Neural progenitor cell (in vitro differentiated cells): Measurements from ENCODE around the gene CAGE1. TPM values are rescaled to one million over a fixed set of nuclear protein-coding genes. Genes with fewer than 3 reads are reported as not detected.

Experiments used
- DNase-seq: peaks from one replicate; pipeline ENCODE4 v3.0.0-alpha.2; 2016; ENCODE audit warnings: low spot score
- H2AFZ ChIP-seq: fragments of 200-600 bp; sonication (generic); replicated peaks from 2 replicates; pipeline ENCODE4 v1.6.1; 2016; ENCODE audit warnings: antibody characterized with exemption
- H3F3A ChIP-seq: fragments of 200-600 bp; sonication (generic); 2 replicates; pipeline ENCODE4 v1.6.1; 2016; ENCODE audit warnings: antibody characterized with exemption, low read depth
- H3K27ac ChIP-seq: fragments of 200-600 bp; sonication (generic); 2 replicates; pipeline ENCODE4 v1.5.1; 2016; ENCODE audit warnings: mild to moderate bottlenecking
- H3K27me3 ChIP-seq: fragments of 200-600 bp; sonication (generic); 2 replicates; pipeline ENCODE4 v1.6.1; 2016; ENCODE audit warnings: mild to moderate bottlenecking, moderate library complexity
- H3K36me3 ChIP-seq: fragments of 200-600 bp; sonication (generic); 2 replicates; pipeline ENCODE4 v1.5.1; 2016
- H3K4me1 ChIP-seq: fragments of 200-600 bp; sonication (generic); 2 replicates; pipeline ENCODE4 v1.6.1; 2016; ENCODE audit warnings: mixed run types
- H3K4me2 ChIP-seq: fragments of 200-600 bp; sonication (generic); 2 replicates; pipeline ENCODE4 v1.6.1; 2016
- H3K4me3 ChIP-seq: fragments of 200-600 bp; sonication (generic); 2 replicates; pipeline ENCODE4 v1.5.1; 2016
- H3K79me2 ChIP-seq: fragments of 200-600 bp; sonication (generic); 2 replicates; pipeline ENCODE4 v1.6.1; 2016; ENCODE audit warnings: low read depth
- H3K9ac ChIP-seq: fragments of 200-600 bp; sonication (generic); 2 replicates; pipeline ENCODE4 v1.6.1; 2016
- H3K9me3 ChIP-seq: fragments of 200-600 bp; sonication (generic); 2 replicates; pipeline ENCODE4 v1.5.1; 2016; ENCODE audit warnings: low read depth
- H4K20me1 ChIP-seq: fragments of 200-600 bp; sonication (generic); 2 replicates; pipeline ENCODE4 v1.6.1; 2016; ENCODE audit warnings: low read depth
- H3K27ac Mint-ChIP-seq: 3 replicates; pipeline ENCODE4 v1.8.0; 2021; ENCODE audit warnings: mixed read lengths
- H3K27me3 Mint-ChIP-seq: 2 replicates; pipeline ENCODE4 v1.8.0; 2022; ENCODE audit warnings: low read depth, mild to moderate bottlenecking, inconsistent platforms, moderate library complexity, mixed read lengths; ENCODE audit not compliant: insufficient read depth
- H3K36me3 Mint-ChIP-seq: 3 replicates; pipeline ENCODE4 v1.8.0; 2021; ENCODE audit warnings: mixed read lengths
- H3K4me1 Mint-ChIP-seq: 3 replicates; pipeline ENCODE4 v1.8.0; 2021; ENCODE audit warnings: mixed read lengths
- H3K4me3 Mint-ChIP-seq: 3 replicates; pipeline ENCODE4 v1.8.0; 2021; ENCODE audit warnings: mild to moderate bottlenecking, moderate library complexity, mixed read lengths
- H3K9me3 Mint-ChIP-seq: 3 replicates; pipeline ENCODE4 v1.8.0; 2020; ENCODE audit warnings: mixed read lengths
- EZH2 ChIP-seq: fragments of 200-600 bp; sonication (generic); IDR thresholded peaks from 2 replicates; pipeline ENCODE4 v1.6.1; 2017; ENCODE audit warnings: antibody characterized with exemption, mild to moderate bottlenecking, moderate library complexity
- EZH2phosphoT487 ChIP-seq: fragments of 200-600 bp; sonication (generic); IDR thresholded peaks from 2 replicates; pipeline ENCODE4 v1.6.1; 2017; ENCODE audit warnings: antibody characterized with exemption
- total RNA-seq: library from RNA; depleted of rRNA; stranded (reverse); fragments of >200 nt; gene quantifications from 2 replicates; pipeline ENCODE4 v1.2.3, GENCODE V29; 2015; ENCODE audit warnings: low replicate concordance
- TF ChIP-seq, protein P1 (sequence below): fragments of 200-600 bp; sonication (generic); IDR thresholded peaks from 2 replicates; pipeline ENCODE4 v1.5.1; 2017; ENCODE audit warnings: antibody characterized with exemption, mild to moderate bottlenecking

The CAGE1 gene
- total RNA-seq, 1 donor from 2014 or later, result not detected

DNA sequence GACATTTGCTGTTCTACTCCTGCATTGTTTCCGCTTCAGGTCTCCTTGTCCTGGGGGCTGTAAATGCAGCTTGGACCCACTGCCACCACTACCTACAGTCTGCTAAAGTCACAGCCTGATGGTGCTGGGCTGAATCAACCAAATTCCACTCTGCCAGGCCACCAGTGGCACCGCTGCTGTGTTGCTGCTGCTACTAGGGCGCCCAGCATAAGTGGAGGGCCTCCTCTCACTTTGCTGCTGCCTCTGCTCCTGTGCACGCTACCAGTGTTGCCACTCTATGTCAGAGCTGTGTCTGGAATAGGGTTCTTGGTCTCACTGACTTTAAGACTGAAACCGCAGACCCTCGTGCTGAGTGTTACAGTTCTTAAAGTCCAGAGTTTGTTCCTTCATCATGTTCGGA lies 75.1 kb downstream of the CAGE1 start:
- Mint-ChIP-seq H3K27me3 (peaks cover 7% of the 10 kb centered on the region), H3K4me1 (peaks cover 16% of the 10 kb centered on the region), H3K36me3 (peaks cover 5% of the 10 kb centered on the region), H3K27ac (peak overlapping the region; percentile 11), H3K4me3 (no peak overlapping the region), H3K9me3 (no peaks in the 10 kb centered on the region)
- no peak overlapping the region for H3K27ac ChIP-seq
- DNase-seq, result no peak
- no peaks in the 10 kb centered on the region for H3K36me3 ChIP-seq
- no peak overlapping the region for H3K4me2 ChIP-seq
- H2AFZ ChIP-seq, result no peak overlapping the region
- H3F3A ChIP-seq, result peaks cover 12% of the 10 kb centered on the region
- no peaks in the 10 kb centered on the region for H3K27me3 ChIP-seq
- H3K79me2 ChIP-seq, result peaks cover 32% of the 10 kb centered on the region
- no peak overlapping the region for H3K4me3 ChIP-seq
- H3K9me3 ChIP-seq, result no peaks in the 10 kb centered on the region
- peaks cover 14% of the 10 kb centered on the region for H4K20me1 ChIP-seq
- peaks cover 7% of the 10 kb centered on the region for H3K4me1 ChIP-seq
- no peak overlapping the region for H3K9ac ChIP-seq
- TF ChIP-seq, protein P1, sequence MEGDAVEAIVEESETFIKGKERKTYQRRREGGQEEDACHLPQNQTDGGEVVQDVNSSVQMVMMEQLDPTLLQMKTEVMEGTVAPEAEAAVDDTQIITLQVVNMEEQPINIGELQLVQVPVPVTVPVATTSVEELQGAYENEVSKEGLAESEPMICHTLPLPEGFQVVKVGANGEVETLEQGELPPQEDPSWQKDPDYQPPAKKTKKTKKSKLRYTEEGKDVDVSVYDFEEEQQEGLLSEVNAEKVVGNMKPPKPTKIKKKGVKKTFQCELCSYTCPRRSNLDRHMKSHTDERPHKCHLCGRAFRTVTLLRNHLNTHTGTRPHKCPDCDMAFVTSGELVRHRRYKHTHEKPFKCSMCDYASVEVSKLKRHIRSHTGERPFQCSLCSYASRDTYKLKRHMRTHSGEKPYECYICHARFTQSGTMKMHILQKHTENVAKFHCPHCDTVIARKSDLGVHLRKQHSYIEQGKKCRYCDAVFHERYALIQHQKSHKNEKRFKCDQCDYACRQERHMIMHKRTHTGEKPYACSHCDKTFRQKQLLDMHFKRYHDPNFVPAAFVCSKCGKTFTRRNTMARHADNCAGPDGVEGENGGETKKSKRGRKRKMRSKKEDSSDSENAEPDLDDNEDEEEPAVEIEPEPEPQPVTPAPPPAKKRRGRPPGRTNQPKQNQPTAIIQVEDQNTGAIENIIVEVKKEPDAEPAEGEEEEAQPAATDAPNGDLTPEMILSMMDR, result no peak
- no peak for TF ChIP-seq EZH2
- no peak for TF ChIP-seq EZH2phosphoT487

DNA sequence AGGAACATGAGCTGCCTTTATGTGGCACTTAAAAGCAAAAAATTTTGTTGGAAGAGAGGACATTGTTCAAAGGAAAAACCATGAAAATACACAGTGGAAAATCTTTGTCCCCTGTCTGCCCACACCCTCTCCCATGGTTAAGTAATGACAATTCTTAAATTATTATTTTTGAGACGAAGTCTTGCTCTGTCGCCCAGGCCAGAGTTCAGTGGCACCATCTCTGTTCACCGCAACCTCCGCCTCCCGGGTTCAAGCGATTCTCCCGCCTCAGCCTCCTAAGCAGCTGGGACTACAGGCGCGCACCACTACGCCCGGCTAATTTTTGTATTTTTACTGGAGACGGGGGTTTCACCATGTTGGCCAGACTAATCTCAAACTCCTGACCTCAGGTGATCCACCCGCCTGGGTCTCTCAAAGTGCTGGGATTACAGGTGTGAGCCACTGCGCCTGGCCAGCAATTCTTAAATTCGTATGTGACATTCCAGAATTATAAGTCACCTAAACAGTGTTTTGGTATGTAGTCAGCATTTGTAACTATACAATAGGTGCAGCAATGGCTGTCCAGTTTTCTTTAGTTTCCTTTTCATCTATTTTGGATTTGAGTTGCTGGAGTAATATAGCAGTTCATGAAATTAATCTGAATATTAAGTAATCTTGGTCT lies 75.9 kb downstream of the CAGE1 start:
- Histone ChIP-seq H3K4me1 (peaks cover 7% of the 10 kb centered on the region), H3K36me3 (no peaks in the 10 kb centered on the region), H3K79me2 (peaks cover 38% of the 10 kb centered on the region), H2AFZ (no peak overlapping the region), H3F3A (peaks cover 12% of the 10 kb centered on the region), H3K9me3 (no peaks in the 10 kb centered on the region), H3K9ac (no peak overlapping the region), H4K20me1 (peaks cover 14% of the 10 kb centered on the region), H3K4me2 (peak overlapping the region; percentile 68), H3K27ac (no peak overlapping the region), H3K27me3 (no peaks in the 10 kb centered on the region), H3K4me3 (peak overlapping the region; percentile 37)
- no peaks in the 10 kb centered on the region for H3K9me3 Mint-ChIP-seq
- H3K4me3 Mint-ChIP-seq, result peak overlapping the region; percentile 95
- no peak overlapping the region for H3K27ac Mint-ChIP-seq
- peaks cover 6% of the 10 kb centered on the region for H3K27me3 Mint-ChIP-seq
- no peak for TF ChIP-seq EZH2phosphoT487
- no peak for TF ChIP-seq EZH2
- TF ChIP-seq, protein P1, result no peak
- peaks cover 7% of the 10 kb centered on the region for H3K36me3 Mint-ChIP-seq
- DNase-seq, result no peak
- peaks cover 16% of the 10 kb centered on the region for H3K4me1 Mint-ChIP-seq

DNA sequence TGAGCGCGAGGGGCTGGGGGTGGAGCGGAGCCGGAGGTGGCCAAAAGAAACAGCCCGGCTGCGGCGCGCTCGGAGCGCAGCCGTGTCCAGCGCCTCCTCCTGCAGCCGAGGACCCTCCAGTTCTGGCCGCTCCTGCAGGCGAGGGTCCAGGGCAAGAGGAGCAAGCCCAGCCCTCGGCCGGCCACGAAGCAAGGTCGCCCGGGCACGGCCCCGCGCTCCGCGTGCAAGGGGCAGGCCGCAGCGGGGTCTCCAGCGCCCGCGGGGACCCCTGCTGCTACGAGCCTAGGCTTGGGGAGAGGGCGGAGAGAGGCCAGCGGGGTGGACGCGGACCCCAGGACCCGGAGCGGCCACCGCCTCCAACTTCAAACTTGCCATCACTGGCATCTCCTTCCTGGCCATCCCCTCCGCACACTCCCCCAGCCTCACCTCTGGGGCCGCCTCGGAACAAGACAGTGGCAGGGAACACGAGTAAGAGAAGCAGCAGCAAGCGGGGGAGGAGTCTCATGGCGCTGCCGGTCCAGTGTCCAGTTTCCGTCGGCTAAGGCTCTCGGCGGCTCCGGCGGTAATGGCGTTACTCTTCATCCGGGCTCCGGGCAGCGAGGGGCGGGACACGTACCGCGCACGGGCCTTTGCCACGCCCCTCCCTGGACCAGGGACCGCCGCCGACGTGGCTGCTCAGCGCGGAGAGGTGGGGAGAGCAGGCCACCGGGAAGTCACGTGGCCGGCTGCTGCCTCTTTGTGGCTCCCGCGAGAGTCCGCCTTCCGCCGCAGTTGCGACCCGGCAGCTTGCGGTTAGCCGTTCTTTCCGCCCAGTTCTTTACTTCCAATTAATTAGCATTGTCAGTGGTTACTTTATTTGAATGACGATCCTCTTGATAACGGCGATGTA lies 76.7 kb downstream of the CAGE1 start, which contains the start of gene SSR1:
Gene SSR1 (minus strand): TSS at position 584 of the 889 bp plus-strand sequence. CDS start 79 bp downstream, at position 505.
- Histone ChIP-seq H3K4me3 (peak within 1 kb of the TSS; percentile 89), H3K4me1 (peaks cover 7% of the 10 kb centered on the region), H3K79me2 (peaks cover 46% of the 10 kb centered on the region), H2AFZ (peak within 1 kb of the TSS; percentile 48), H3K27me3 (no peaks in the 10 kb centered on the region), H3K9ac (peak within 1 kb of the TSS; percentile 71), H3K4me2 (peak within 1 kb of the TSS; percentile 95), H3K9me3 (no peaks in the 10 kb centered on the region), H3F3A (peaks cover 12% of the 10 kb centered on the region), H3K27ac (peak within 1 kb of the TSS; percentile 87), H4K20me1 (peaks cover 14% of the 10 kb centered on the region), H3K36me3 (peaks cover 3% of the 10 kb centered on the region)
- Mint-ChIP-seq H3K9me3 (no peaks in the 10 kb centered on the region), H3K4me1 (peaks cover 16% of the 10 kb centered on the region), H3K36me3 (peaks cover 12% of the 10 kb centered on the region), H3K4me3 (peak within 1 kb of the TSS; percentile 95), H3K27me3 (peaks cover 4% of the 10 kb centered on the region), H3K27ac (peak within 1 kb of the TSS; percentile 52)
- peak; percentile 99 for DNase-seq
- no peak for TF ChIP-seq EZH2phosphoT487
- TF ChIP-seq EZH2, result peak; percentile 43
